H1 (cell line): Measurements from ENCODE around the gene EPB41L2. TPM values are rescaled to one million over a fixed set of nuclear protein-coding genes. Genes with fewer than 3 reads are reported as not detected.

Experiments
- CTCF ChIA-PET: fragments of 300-600 bp; sonication (Branson Sonifier 250); formaldehyde crosslinking; loops from one replicate; lab custom pipeline; 2021; ENCODE audit not compliant: partially characterized antibody; lab: Charles Lee
- POLR2A ChIA-PET: fragments of 300-600 bp; sonication (Branson Sonifier 250); formaldehyde crosslinking; loops from one replicate; lab custom pipeline; 2021; ENCODE audit warnings: inconsistent platforms; ENCODE audit not compliant: partially characterized antibody; lab: Charles Lee
- DNase-seq, 2 experiments: peaks; one replicate each; pipeline versions ENCODE4 v3.0.0 to v3.0.0-alpha.2; 2010 to 2022; ENCODE audit warnings: low spot score in 2 of 2, low read depth in 1 of 2, mixed read lengths in 1 of 2
- FAIRE-seq: peaks from 2 replicates; lab custom pipeline; 2011; peaks lifted over from hg19 to GRCh38; lab: Jason Lieb, UNC
- H2AFZ ChIP-seq: 2 replicates; pipeline ENCODE4 v1.8.1; 2012; ENCODE audit warnings: low read length, inconsistent platforms
- H2AK5ac ChIP-seq: 2 replicates; pipeline ENCODE4 v1.6.1; 2013; ENCODE audit warnings: low read depth, low read length
- H2BK120ac ChIP-seq: replicated peaks from 2 replicates; pipeline ENCODE3; 2013; ENCODE audit warnings: low read depth, low read length, inconsistent platforms
- H2BK12ac ChIP-seq: 2 replicates; pipeline ENCODE4 v1.6.1; 2013; ENCODE audit warnings: low read depth, low read length
- H2BK15ac ChIP-seq: 2 replicates; pipeline ENCODE4 v1.6.1; 2013; ENCODE audit warnings: low read length
- H2BK20ac ChIP-seq: 2 replicates; pipeline ENCODE4 v1.6.1; 2013; ENCODE audit warnings: low read length
- H2BK5ac ChIP-seq: 2 replicates; pipeline ENCODE4 v1.6.1; 2013; ENCODE audit warnings: low read depth, low read length
- H3K14ac ChIP-seq: 2 replicates; pipeline ENCODE4 v1.6.1; 2013; ENCODE audit warnings: inconsistent platforms; ENCODE audit not compliant: insufficient read length
- H3K18ac ChIP-seq: 2 replicates; pipeline ENCODE4 v1.6.1; 2013; ENCODE audit warnings: low read length; ENCODE audit errors: extremely low read depth
- H3K23ac ChIP-seq: 2 replicates; pipeline ENCODE4 v1.6.1; 2013; ENCODE audit warnings: inconsistent platforms; ENCODE audit not compliant: insufficient read length
- H3K23me2 ChIP-seq: 2 replicates; pipeline ENCODE4 v1.6.1; 2013; ENCODE audit warnings: low read depth, low read length
- H3K27ac ChIP-seq: 2 replicates; pipeline ENCODE4 v1.6.1; 2011; ENCODE audit warnings: low read depth, low read length, inconsistent platforms
- H3K27me3 ChIP-seq, 4 experiments: replicated peaks in 1 of 4; 1 replicate in 1 of 4; 2 replicates in 3 of 4; pipeline versions ENCODE4 v1.6.1 to v1.8.1; 2011 to 2013; ENCODE audit warnings: low read length in 3 of 4, mild to moderate bottlenecking in 3 of 4, inconsistent platforms in 2 of 4, mixed read lengths in 2 of 4, moderate library complexity in 1 of 4; ENCODE audit not compliant: control insufficient read depth in 3 of 4, insufficient read depth in 3 of 4; ENCODE audit errors: extremely low read depth in 1 of 4
- H3K36me3 ChIP-seq, 4 experiments: 2 replicates each; pipeline versions ENCODE4 v1.6.1 to v1.8.1; 2011 to 2013; ENCODE audit warnings: mild to moderate bottlenecking in 4 of 4, low read length in 3 of 4, moderate library complexity in 2 of 4, control low read depth in 1 of 4, inconsistent platforms in 1 of 4; ENCODE audit not compliant: insufficient read depth in 4 of 4, control insufficient read depth in 2 of 4
- H3K4ac ChIP-seq: replicated peaks from 2 replicates; pipeline ENCODE3; 2013; ENCODE audit warnings: low read length, low read depth, mixed read lengths, inconsistent platforms; ENCODE audit not compliant: insufficient read length
- H3K4me1 ChIP-seq, 4 experiments: replicated peaks in 1 of 4; 1 replicate in 1 of 4; 2 replicates in 3 of 4; pipeline versions ENCODE4 v1.6.1 to v1.8.1; 2011 to 2013; ENCODE audit warnings: low read length in 3 of 4, inconsistent platforms in 2 of 4, mixed read lengths in 1 of 4; ENCODE audit not compliant: insufficient read depth in 4 of 4, control insufficient read depth in 3 of 4
- H3K4me2 ChIP-seq, 2 experiments: 2 replicates each; pipeline versions ENCODE4 v1.6.1 to v1.8.1; 2011 to 2013; ENCODE audit warnings: low read depth in 2 of 2, low read length in 2 of 2, control low read depth in 1 of 2, inconsistent platforms in 1 of 2, mild to moderate bottlenecking in 1 of 2; ENCODE audit not compliant: insufficient read depth in 1 of 2
- H3K4me3 ChIP-seq, 4 experiments: fragments of 200-600, 300-600 bp in 1 of 4; sonication (generic), shearing (Covaris generic), sonication (Bioruptor Twin) in 1 of 4; 2 replicates each; pipeline versions ENCODE4 v1.5.1 to v1.8.1; 2011 to 2016; ENCODE audit warnings: low read length in 4 of 4, low read depth in 3 of 4, control low read depth in 2 of 4, inconsistent platforms in 2 of 4, mild to moderate bottlenecking in 2 of 4, mixed read lengths in 1 of 4, moderate library complexity in 1 of 4; ENCODE audit not compliant: insufficient read depth in 2 of 4; ENCODE audit errors: extremely low read depth in 1 of 4
- H3K56ac ChIP-seq: replicated peaks from 2 replicates; pipeline ENCODE3; 2013; ENCODE audit warnings: low read depth, mild to moderate bottlenecking, mixed read lengths, low read length, inconsistent platforms; ENCODE audit not compliant: insufficient read length
- H3K79me1 ChIP-seq: 2 replicates; pipeline ENCODE4 v1.6.1; 2013; ENCODE audit warnings: low read depth, low read length, control low read depth
- H3K79me2 ChIP-seq, 2 experiments: 2 replicates each; pipeline versions ENCODE4 v1.6.1 to v1.8.1; 2012 to 2013; ENCODE audit warnings: low read length in 2 of 2, mild to moderate bottlenecking in 2 of 2, inconsistent platforms in 1 of 2; ENCODE audit not compliant: insufficient read depth in 2 of 2, control insufficient read depth in 1 of 2
- H3K9ac ChIP-seq, 4 experiments: replicated peaks in 1 of 4; 1 replicate in 1 of 4; 2 replicates in 3 of 4; pipeline versions ENCODE4 v1.6.1 to v1.8.1; 2011 to 2013; ENCODE audit warnings: low read depth in 3 of 4, low read length in 3 of 4, control low read depth in 2 of 4, mild to moderate bottlenecking in 2 of 4, moderate library complexity in 2 of 4, inconsistent platforms in 1 of 4; ENCODE audit errors: extremely low read depth in 1 of 4
- H3K9me3 ChIP-seq, 2 experiments: 2 replicates each; pipeline versions ENCODE4 v1.6.1 to v1.8.1; 2012 to 2013; ENCODE audit warnings: mild to moderate bottlenecking in 2 of 2, moderate library complexity in 2 of 2, control low read depth in 1 of 2, inconsistent platforms in 1 of 2, low read depth in 1 of 2, low read length in 1 of 2, mixed read lengths in 1 of 2; ENCODE audit not compliant: insufficient read depth in 2 of 2
- H4K20me1 ChIP-seq, 2 experiments: replicated peaks in 1 of 2; 2 replicates each; pipeline versions ENCODE3 to v1.8.1; 2011 to 2013; ENCODE audit warnings: inconsistent platforms in 2 of 2, low read length in 2 of 2, mild to moderate bottlenecking in 1 of 2; ENCODE audit not compliant: insufficient read depth in 2 of 2, control insufficient read depth in 1 of 2
- H4K5ac ChIP-seq: 2 replicates; pipeline ENCODE4 v1.6.1; 2013; ENCODE audit warnings: low read length, low read depth, mixed read lengths, inconsistent platforms; ENCODE audit not compliant: insufficient read length
- H4K8ac ChIP-seq: 2 replicates; pipeline ENCODE4 v1.8.0; 2013; ENCODE audit warnings: mild to moderate bottlenecking, moderate library complexity, low read length, inconsistent platforms; ENCODE audit not compliant: insufficient read depth; ENCODE audit errors: extremely low read depth
- H4K91ac ChIP-seq: replicated peaks from 2 replicates; pipeline ENCODE3; 2013; ENCODE audit warnings: low read length, mixed read lengths, inconsistent platforms; ENCODE audit not compliant: insufficient read length
- PHF8 ChIP-seq: fragments of 200-600 bp; sonication (generic); conservative IDR thresholded peaks from 2 replicates; pipeline ENCODE4 v1.7.1; 2012; ENCODE audit warnings: low read depth, mild to moderate bottlenecking, inconsistent platforms, low read length, moderate library complexity
- RAD21 ChIP-seq, 2 experiments: IDR thresholded peaks in 1 of 2; conservative IDR thresholded peaks in 1 of 2; 2 replicates each; pipeline ENCODE4 v1.6.1; 2011; ENCODE audit warnings: low read depth in 2 of 2, low read length in 2 of 2, improper control_type of control experiment in 1 of 2, inconsistent platforms in 1 of 2, mild to moderate bottlenecking in 1 of 2, moderate library complexity in 1 of 2
- TEAD4 ChIP-seq: IDR thresholded peaks from 2 replicates; pipeline ENCODE4 v1.6.1; 2012; ENCODE audit warnings: low read depth, low read length, inconsistent platforms, mixed read lengths
- ZNF274 ChIP-seq: IDR thresholded peaks from 2 replicates; pipeline ENCODE4 v1.7.0; 2012; ENCODE audit warnings: low read length, borderline replicate concordance; ENCODE audit errors: extremely low read depth
- WGBS, 2 experiments: shearing (Covaris generic) in 1 of 2; methylation state at CpG; one replicate each; pipeline versions ENCODE4 v1.1.6 to v1.1.7; 2013 to 2015; ENCODE audit warnings: low lambda C conversion rate in 2 of 2, mixed read lengths in 2 of 2, inconsistent platforms in 1 of 2, low coverage in 1 of 2, missing lambda C conversion rate in 1 of 2; ENCODE audit not compliant: insufficient replicate concordance in 2 of 2, insufficient coverage in 1 of 2, insufficient read length in 1 of 2; ENCODE audit errors: extremely low coverage in 1 of 2, missing lambda C conversion rate in 1 of 2; 5-methylcytosine and 5-hydroxymethylcytosine counted together
- polyA plus RNA-seq, 7 experiments: library from polyadenylated mRNA; depleted of rRNA in 3 of 7; stranded (reverse) in 5 of 7; unstranded in 2 of 7; fragments of >200 nt in 5 of 7; fragments of 200-250 nt in 2 of 7; gene quantifications; 1 replicate in 5 of 7; 2 replicates in 1 of 7; 4 replicates in 1 of 7; pipeline versions ENCODE4 v1.2.1 to v1.2.3, GENCODE V29; 2011 to 2013; ENCODE audit warnings: missing spikeins in 2 of 7, mixed read lengths in 2 of 7
- total RNA-seq: library from RNA; stranded (reverse); fragmentation: NEBNext Ultra II Directional; extraction: Animal tissue kit (Norgen Biotek cat#: 25700); gene quantifications from 2 replicates; pipeline ENCODE4 v1.2.1, GENCODE V29; 2021

The EPB41L2 gene
- total and polyA plus RNA-seq, 2 of the 8 experiments (the other 6 are each of a cell fraction or from before 2014, with no cell fraction given), result 22.5 to 123 TPM

DNA sequence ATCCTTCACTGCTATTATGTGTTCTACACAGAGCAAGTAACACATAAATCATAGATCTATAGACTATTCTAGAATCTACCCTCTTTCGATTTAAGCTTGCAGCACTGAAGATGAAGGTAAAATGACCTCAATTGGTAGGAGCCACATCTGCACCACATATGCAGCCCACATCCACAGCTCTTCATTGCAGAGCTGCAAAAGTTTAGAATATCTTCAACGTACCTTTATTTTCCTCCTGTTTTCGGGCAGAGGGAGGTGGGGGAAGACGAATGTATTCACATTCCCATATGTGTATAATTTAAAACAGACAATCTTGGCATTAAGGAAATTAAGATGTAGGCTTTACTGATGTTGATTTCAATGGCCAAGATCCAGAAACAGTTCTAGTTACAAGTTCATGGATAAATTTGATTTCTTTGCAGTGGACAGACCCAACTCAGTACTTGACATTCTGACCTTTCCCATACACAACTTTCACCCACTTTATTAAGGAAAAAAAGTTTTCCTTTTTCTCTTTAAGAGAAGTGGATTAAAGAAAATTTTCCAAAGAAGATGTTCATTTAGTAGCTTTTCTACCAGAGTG, 14.0 kb downstream of the EPB41L2 start:
- no peak overlapping the region for H2AK5ac ChIP-seq
- no peak overlapping the region for H2BK15ac ChIP-seq
- CTCF ChIA-PET, result interaction anchor here (0.6 to 1.1 kb wide), 2 partner anchors 83 to 845 kb away, joined by 3 read pairs; no protein-coding TSS in a partner anchor
- no peaks in the 10 kb centered on the region for H3K27me3 ChIP-seq
- peaks cover 0 to 80% of the 10 kb centered on the region in 2 experiments; a peak in 2 of 4 replicates for H3K79me2 ChIP-seq
- no peaks in the 10 kb centered on the region for H3K4me1 ChIP-seq
- H2BK120ac ChIP-seq, result no peak overlapping the region
- H3K23me2 ChIP-seq, result no peaks in the 10 kb centered on the region
- H4K20me1 ChIP-seq, result peaks cover 0 to 2% of the 10 kb centered on the region in 2 experiments
- TF ChIP-seq ZNF274 (no peak), RAD21 (IDR thresholded peaks at IDR 0.05 in 1 of 2, conservative IDR thresholded peaks at IDR 0.05 in 1 of 2; ENCODE audit: low read depth in 2 of 2, low read length in 2 of 2) (no peak), PHF8 (no peak), TEAD4 (no peak)
- no peak overlapping the region for H4K91ac ChIP-seq
- no peak overlapping the region for H3K4ac ChIP-seq
- no peak overlapping the region for H3K23ac ChIP-seq
- no peak overlapping the region for H2BK20ac ChIP-seq
- no peak overlapping the region for H4K5ac ChIP-seq
- H3K27ac ChIP-seq, result no peak overlapping the region
- POLR2A ChIA-PET, result no interaction called here
- DNase-seq (no peak), FAIRE-seq (no peak)
- no peak overlapping the region for H3K56ac ChIP-seq
- no peak overlapping the region for H4K8ac ChIP-seq
- H3K14ac ChIP-seq, result no peak overlapping the region
- no peak overlapping the region for H2BK12ac ChIP-seq
- H3K9ac ChIP-seq, result no peak overlapping the region
- no peak overlapping the region for H2AFZ ChIP-seq
- 81% methylated on average over 4 of the region's 4 CpGs; no CpG with 5 or more reads in 1 of the 2 experiments for WGBS, 2 experiments
- peaks cover 0 to 2% (median 1%) of the 10 kb centered on the region in 4 experiments; a peak in 2 of 8 replicates for H3K36me3 ChIP-seq
- peaks cover 4% of the 10 kb centered on the region; the same call in 1 of the 2 replicates for H3K79me1 ChIP-seq
- H2BK5ac ChIP-seq, result no peak overlapping the region
- peaks cover 3 to 4% of the 10 kb centered on the region in 2 experiments; a peak in 2 of 4 replicates for H3K9me3 ChIP-seq
- H3K18ac ChIP-seq, result no peak overlapping the region
- no peak overlapping the region for H3K4me3 ChIP-seq
- H3K4me2 ChIP-seq, result no peak overlapping the region
